GM18858 (cell line): Measurements from ENCODE around the gene RNF115.
"Not testable (repeated sequence)": the region's sequence is repeated elsewhere in the genome, so short reads cannot be mapped to it uniquely, and the experiment has no call there.

Experiments
- ATAC-seq: cut with Tn5 transposase; IDR thresholded peaks from one replicate; pipeline ENCODE4 v1.9.1; 2021; ENCODE audit not compliant: unreplicated experiment

Gene RNF115

DNA sequence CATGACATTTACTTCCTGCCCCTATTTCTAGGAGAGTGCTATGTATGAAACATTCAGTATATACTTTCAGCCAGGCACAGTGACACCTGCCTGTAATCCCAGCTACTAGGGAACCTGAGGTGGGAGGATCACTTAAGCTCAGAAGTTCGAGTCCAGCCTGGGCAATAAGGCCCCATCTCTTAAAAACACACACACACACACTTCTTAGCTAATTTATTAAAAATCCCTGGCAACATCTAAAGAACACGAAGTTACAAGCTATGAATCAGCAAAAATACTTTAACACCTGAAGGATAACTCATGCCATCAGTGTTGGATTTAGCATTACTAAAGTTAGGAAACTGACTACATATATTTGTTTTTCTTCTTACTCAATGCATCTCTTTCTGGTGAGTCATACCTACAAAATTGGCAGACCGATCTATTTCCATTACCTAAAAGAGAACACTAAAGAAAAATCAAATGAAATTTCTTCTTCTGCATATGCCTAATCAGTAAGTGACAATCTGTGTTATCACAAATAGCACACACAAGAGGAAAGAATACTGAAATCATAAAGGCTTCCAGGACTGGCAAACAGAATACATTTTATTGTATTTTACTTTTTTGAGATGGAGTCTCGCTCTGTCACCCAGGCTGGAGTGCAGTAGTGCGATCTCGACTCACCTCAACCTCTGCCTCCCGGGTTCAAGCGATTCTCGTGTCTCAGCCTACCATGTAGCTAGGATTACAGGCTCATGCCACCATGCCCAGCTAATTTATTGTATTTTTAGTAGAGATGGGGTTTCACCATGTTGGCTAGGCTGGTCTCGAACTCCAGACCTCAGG lies 41.4 kb downstream of the RNF115 start:
- no peak for ATAC-seq

DNA sequence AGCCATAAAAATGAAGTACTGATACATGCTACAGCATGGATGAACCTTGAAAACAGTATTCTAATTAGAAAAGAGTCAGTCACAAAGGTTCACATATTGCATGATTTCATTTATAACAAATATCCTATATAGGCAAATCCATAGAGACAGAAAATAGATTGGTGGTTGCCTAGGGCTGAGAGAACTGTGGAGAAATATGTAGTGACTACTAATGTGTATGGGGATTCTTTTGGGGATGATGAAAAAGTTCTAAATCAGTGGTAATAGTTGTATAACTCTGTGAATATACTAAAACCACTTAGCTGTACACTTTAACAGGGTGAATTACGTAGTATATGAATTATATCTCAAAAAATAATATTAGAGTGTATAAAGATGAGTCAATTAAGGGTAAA lies 45.8 kb downstream of the RNF115 start:
- no peak for ATAC-seq

DNA sequence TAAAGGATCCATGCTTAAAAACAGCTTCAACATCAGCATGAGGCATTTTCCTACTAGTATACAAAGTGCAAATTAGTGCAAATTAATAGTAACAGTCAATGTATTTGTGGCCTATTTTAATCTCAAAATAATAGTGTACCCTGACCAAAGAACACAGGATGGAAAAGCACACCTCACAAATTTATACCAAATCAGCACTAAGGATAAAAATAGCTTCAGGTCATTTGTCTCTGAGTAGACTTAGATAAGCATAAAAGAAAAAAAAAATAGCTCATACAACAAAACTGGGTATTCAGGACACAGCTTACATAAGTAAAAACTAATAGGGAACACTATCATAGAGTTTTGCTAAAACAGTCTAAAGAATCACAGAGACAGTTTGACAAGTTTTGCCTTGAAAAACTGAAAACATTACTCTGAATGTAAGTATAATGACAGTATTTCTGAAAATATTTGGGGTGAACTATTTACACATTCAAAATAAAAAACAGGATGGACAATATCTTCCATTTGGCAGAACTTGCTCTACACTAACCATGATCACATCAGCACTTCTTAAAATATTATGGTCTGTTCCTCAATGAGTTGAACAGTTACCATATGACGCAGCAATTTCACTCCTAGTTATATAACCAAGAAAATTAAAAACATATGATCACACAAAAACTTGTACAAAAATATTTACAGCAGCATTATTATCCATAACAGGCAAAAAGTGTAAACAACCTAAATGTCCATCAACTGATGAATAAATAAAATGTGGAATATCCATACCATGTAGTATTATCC lies 46.3 kb downstream of the RNF115 start:
- no peak for ATAC-seq

DNA sequence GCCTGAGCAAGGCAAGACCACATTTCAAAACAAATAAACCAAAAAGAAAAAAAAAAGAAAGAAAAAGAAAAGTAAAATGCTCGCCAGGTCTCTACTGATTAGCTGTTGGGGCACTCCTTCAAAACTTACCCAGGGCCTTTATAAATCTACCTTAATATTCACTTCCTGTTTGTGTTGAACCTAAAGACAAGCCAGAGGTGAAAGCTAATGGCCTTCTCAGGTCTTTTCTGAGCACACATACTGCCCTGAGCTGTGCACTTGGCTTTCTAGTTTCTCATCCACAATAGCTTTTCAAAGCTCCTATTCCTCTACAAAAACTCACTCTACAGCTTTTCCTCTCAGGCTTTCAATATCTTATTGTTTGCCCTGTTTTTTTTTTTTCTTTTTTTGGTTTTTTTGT lies 50.5 kb downstream of the RNF115 start:
- ATAC-seq = no peak

DNA sequence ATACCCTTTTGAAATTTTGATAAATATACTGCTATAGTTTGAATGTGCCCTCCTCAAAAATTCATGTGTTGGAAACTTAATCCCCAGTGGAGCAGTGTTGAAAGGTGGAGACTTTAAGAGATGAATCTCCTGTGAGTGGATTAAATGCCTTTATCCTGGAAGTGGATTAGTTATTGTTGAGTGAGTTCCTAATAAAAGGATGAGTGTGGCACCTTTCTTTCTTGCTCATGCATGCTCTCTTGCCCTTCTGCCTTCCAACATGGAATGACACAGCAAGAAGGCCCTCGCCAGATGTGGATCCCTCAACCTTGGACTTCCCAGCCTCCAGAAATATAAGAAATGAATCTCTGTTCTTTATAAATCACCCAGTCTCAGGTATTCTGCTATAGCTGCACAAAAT lies 52.8 kb downstream of the RNF115 start:
- ATAC-seq = no peak

DNA sequence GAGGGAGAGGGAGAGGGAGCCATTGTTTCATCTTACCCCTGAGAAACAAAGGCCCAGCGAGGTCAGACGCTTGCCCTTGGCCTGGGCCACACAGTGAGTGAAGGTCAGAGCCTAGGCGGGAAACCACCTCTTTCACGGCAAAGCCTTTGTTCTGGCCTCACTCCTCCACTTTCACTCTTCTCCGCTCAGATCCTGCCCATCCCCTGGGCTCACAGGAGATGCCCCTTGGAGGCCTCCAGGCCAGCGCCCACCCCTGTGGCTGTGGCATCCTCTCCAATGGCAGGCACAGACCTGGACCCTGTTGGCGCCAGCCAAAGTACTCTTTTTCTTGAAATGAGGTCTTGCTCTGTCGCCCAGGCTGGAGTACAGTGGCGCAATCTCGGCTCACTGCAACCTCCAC lies 55.9 kb downstream of the RNF115 start:
- ATAC-seq = not testable (repeated sequence)

DNA sequence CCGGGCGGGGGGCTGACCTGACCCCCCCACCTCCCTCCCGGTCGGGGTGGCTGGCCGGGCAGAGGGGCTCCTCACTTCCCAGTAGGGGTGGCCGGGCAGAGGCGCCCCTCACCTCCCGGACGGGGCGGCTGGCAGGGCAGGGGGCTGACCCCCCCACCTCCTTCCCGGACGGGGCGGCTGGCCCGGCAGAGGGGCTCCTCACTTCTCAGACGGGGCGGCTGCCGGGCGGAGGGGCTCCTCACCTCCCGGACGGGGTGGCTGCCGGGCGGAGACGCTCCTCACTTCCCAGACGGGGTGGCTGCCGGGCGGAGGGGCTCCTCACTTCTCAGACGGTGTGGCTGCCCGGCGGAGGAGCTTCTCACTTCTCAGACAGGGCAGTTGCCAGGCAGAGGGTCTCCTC lies 57.0 kb downstream of the RNF115 start:
- ATAC-seq = not testable (repeated sequence)

DNA sequence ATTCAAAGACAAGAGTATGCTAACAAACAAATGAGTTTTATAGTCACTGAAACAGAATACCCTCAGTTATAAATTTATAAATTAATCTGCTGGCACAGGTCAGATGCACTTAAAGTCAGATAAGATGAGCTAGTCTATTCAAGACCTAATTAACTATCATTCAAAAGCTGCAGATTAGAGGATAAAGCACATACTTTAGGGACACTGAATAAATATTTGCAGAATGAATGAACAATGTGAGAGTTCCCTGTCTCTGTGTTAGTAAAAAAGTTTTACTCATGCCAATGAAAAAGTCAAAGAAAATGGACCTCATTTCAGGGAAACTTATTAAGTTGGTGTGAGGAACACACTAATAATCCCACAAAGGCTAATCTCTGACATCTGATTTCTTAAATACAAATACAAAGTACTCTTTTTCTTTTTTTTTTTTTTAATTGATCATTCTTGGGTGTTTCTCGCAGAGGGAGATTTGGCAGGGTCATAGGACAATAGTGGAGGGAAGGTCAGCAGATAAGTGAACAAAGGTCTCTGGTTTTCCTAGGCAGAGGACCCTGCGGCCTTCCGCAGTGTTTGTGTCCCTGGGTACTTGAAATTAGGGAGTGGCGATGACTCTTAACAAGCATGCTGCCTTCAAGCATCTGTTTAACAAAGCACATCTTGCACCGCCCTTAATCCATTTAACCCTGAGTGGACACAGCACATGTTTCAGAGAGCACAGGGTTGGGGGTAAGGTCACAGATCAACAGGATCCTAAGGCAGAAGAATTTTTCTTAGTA lies 58.1 kb downstream of the RNF115 start:
- ATAC-seq = not testable (repeated sequence)

DNA sequence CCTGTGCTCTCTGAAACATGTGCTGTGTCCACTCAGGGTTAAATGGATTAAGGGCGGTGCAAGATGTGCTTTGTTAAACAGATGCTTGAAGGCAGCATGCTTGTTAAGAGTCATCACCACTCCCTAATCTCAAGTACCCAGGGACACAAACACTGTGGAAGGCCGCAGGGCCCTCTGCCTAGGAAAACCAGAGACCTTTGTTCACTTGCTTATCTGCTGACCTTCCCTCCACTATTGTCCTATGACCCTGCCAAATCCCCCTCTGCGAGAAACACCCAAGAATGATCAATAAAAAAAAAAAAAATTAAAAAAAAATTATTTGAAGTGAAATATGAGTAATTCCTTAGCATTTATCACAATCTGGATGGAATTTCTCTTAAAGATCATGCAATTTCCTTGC lies 58.8 kb downstream of the RNF115 start:
- ATAC-seq = not testable (repeated sequence)

DNA sequence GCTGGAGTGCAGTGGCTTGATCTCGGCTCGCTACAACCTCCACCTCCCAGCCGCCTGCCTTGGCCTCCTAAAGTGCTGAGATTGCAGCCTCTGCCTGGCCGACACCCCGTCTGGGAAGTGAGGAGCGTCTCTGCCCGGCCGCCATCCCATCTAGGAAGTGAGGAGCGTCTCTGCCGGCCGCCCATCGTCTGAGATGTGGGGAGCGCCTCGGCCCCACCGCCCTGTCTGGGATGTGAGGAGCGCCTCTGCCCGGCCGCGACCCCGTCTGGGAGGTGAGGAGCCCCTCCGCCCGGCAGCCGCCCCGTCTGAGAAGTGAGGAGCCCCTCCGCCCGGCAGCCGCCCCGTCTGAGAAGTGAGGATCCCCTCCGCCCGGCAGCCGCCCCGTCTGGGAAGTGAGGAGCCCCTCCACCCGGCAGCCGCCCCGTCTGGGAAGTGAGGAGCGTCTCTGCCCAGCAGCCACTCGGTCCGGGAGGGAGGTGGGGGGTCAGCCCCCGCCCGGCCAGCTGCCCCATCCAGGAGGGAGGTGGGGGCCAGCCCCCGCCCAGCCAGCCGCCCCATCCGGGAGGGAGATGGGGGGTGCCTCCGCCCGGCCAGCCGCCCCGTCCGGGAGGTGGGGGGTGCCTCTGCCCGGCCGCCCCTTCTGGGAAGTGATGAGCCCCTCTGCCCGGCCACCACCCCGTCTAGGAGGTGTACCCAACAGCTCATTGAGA lies 59.5 kb downstream of the RNF115 start:
- not testable (repeated sequence) for ATAC-seq

DNA sequence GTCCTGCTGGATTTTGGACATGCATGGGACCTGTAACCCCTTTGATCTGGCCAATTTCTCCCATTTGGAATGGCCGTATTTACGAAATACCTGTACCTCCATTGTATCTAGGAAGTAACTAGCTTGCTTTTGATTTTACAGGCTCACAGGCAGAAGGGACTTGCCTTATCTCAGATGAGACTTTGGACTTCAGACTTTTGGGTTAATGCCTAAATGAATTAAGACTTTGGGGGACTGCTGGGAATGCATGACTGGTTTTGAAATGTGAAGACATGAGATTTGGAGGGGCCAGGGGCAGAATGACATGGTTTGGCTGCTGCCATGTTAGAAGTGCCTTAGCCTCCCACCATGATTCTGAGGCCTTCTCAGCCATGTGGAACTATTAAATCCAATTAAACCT lies 61.9 kb downstream of the RNF115 start:
- ATAC-seq = not testable (repeated sequence)

DNA sequence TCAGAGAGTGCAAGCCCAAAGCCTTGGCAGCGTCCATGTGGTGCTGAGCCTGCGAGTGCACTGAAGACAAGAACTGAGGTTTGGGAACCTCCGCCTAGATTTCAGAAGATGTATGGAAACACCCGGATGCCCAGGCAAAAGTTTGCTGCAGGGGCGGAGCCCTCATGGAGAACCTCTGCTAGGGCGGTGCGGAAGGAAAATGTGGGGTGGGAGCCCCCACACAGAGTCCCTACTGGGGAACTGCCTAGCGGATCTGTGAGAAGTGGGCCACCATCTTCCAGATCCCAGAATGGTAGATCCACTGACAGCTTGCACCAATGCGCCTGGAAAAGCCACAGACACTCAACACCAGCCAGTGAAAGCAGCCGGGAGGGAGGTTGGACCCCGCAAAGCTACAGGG lies 62.4 kb downstream of the RNF115 start:
- not testable (repeated sequence) for ATAC-seq

DNA sequence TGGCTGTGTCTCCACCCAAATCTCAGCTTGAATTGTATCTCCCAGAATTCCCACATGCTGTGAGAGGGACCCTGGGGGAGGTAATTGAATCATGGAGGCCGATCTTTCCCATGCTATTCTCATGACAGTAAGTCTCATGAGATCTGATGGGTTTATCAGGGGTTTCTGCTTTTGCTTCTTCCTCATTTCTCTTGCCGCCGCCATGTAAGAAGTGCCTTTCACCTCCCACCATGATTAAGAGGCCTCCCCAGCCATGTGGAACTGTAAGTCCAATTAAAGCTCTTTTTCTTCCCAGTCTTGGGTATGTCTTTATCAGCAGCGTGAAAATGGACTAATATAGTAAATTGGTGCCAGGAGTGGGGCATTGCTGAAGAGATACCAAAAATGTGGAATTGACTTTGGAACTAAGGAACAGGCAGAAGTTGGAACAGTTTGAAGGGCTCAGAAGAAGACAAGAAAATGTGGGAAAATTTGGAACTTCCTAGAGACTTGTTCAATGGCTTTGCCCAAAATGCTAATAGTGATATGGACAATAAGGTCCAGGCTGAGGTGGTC lies 63.4 kb downstream of the RNF115 start:
- not testable (repeated sequence) for ATAC-seq

DNA sequence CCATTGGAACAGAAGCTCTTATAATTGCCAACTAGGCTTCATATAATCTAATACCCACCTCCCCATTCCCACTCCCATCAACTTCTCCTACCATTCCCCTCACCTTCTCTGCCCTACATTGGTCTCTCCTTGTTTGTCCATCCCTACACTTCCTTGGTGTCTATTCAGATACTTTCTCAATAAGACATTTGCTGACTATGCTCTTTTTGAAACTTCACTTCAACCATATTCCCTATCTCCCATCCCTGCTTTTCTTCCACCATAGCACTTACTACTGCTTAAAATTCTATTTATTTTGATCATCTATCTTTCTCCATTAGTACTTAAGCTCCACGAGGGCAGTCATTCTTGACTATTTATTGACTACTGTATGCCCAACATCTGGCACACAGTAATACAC lies 64.2 kb downstream of the RNF115 start:
- no peak for ATAC-seq

DNA sequence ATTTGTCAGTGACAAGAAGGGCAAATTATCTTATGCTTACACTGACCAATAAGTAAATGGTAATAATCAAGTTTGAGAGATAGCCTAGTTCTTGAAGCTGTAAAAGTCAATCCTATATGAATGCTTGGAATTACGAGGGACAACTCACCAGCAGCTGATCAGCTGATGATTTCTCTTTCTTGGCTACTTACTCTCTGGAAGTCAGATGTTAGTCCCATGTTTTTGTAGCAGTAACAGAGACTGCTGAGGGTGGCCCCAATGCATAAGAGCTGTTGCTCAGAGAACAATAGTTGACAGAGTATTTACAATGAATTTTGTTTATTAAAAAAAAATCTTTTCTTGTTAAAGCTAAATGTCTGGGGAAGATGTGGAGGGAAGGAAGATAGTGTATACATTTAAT lies 65.3 kb downstream of the RNF115 start:
- no peak for ATAC-seq

DNA sequence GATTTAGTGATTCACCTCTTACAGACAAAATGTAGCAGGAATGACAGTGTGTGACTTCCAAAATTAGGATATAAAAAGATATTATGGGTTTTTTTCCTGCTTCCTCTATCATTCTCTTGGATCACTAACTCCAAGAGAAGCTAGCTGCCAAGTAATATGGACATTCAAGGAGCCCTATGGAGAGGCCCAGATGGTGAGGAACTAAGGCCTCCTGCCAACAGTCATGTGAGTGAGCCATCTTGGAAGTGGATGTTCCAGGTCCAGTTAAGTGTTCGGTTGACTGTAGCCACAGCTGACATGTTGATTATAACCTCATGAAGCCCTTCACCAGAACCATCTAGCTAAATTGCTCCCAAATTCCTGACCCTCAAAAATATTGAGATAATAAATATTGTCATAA lies 65.8 kb downstream of the RNF115 start:
- ATAC-seq = no peak

DNA sequence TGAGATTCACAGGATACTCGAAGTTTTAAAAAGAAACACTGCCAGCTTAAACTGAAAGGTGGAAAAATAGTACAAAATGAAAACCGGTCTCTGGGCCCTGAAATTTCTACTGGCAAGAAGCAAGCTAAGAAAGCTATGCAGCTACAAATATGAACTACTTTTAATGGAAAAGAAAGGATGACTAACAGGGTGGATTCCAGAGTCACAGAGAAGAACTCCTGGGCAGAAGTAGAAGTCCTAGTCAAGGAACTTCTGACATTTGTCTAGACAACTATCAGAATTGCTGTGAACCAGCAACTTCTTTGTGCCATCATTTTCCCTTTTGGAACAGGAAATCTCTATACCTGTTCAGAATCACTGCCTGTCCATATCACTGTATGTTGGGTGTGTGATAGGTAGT lies 66.5 kb downstream of the RNF115 start:
- no peak for ATAC-seq

DNA sequence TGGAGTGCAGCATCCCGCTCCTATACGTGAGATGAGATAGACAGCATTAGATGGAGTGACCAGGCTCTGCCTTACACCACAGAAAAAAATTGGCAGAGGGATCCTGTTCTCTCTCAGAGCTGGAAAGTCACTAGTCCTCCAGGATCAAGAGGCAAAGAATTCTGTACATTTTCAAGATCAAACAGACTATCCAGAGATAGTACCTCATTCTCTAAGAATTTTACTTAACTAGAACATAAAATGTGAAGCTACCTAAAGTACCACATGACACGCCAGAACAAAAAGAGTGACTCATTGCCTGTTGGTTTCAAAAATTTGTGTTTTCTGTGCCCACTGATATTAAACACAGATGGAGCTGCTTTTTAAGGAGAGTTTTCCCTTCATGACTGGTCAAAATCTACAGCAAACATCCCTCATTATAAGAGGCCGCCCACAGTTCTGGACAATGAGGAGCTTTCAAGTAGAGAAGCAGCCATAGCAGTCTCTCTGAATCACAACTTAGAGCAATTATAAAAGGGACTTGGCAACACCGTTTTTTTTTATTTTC lies 72.3 kb downstream of the RNF115 start:
- no peak for ATAC-seq

DNA sequence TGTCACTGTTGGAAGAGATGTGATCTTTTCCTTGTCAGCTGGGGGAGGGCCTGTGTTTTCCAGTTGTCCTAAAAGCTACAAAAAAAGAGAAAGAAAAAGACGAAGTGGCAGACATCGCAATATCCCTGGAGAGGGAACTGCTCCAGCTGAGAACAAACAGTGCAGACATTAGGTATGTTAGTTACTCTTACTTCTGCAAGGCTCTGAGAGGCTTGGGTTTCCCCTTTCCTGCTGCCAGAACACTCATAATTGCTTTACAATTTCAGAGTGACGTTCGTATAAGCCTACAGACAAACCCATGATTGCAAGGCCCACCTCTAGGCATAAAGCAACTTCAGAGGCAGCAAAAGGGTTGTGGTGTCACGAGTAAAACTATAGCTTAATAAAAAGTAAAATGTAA lies 73.5 kb downstream of the RNF115 start:
- no peak for ATAC-seq
